Raji (cell line): ENCODE results near the gene THY1.

Source experiments
- POLR2A ChIP-seq: IDR thresholded peaks from 2 replicates; pipeline ENCODE4 v1.6.1; 2011; ENCODE audit warnings: low read depth, low read length, control low read depth; ENCODE audit not compliant: insufficient read depth

THY1 gene

GRCh38 chr11:119423509-119424254 lies 710 bp upstream of the THY1 start:
- no peak for TF ChIP-seq POLR2A

- TF ChIP-seq POLR2A: no peak
These were observed 797 bp downstream of the THY1 start for GRCh38 chr11:119421941-119422808.

- TF ChIP-seq POLR2A: no peak
These were observed 1.6 kb downstream of the THY1 start for GRCh38 chr11:119421351-119421750.

GRCh38 chr11:119420631-119421030 lies 2.3 kb downstream of the THY1 start:
- TF ChIP-seq POLR2A: no peak

GRCh38 chr11:119419834-119420492 lies 3.0 kb downstream of the THY1 start:
- TF ChIP-seq POLR2A: no peak

GRCh38 chr11:119419246-119419645 lies 3.7 kb downstream of the THY1 start:
- TF ChIP-seq POLR2A: no peak

GRCh38 chr11:119418759-119419158 lies 4.2 kb downstream of the THY1 start:
- TF ChIP-seq POLR2A: no peak

- TF ChIP-seq POLR2A: no peak
These were observed 5.0 kb downstream of the THY1 start for GRCh38 chr11:119417726-119418540.

GRCh38 chr11:119416606-119417580 lies 6.1 kb downstream of the THY1 start:
- TF ChIP-seq POLR2A: no peak

- TF ChIP-seq POLR2A: no peak
These were observed 7.0 kb downstream of the THY1 start for GRCh38 chr11:119415966-119416365.

GRCh38 chr11:119415517-119415916 lies 7.5 kb downstream of the THY1 start:
- no peak for TF ChIP-seq POLR2A

GRCh38 chr11:119414734-119415133 lies 8.2 kb downstream of the THY1 start:
- no peak for TF ChIP-seq POLR2A

GRCh38 chr11:119414321-119414720 lies 8.7 kb downstream of the THY1 start:
- no peak for TF ChIP-seq POLR2A

- TF ChIP-seq POLR2A: no peak
These were observed 10.9 kb downstream of the THY1 start for GRCh38 chr11:119412072-119412471.
